ENCODE measurements around the gene FMN1. TPM values are rescaled to one million over a fixed set of nuclear protein-coding genes. Genes with fewer than 3 reads are reported as not detected.

FMN1 gene
- total and polyA plus RNA-seq, 10 of the 15 experiments (the other 5 are each of a cell fraction or from before 2014, with no cell fraction given), result 0.05 to 0.16 (median 0.08) TPM; not detected in 4

DNA sequence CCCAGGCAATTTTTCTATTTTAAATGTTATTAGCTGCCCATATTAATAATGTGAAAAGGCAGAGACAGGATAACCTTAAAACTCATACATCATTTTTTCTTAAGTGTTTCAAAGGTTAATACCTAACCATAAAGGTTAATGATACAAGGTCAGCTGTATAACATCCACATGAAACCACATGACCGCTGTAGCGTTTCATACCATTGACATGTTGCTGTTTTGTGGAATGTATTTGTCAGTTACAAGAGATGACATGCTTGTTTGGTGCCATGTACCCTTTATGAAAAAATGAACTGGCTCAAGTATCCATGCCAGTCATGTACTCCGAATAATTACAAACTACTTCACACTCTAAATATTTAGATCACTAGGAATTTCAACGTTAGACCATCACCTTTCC lies 207.4 kb downstream of the FMN1 start:
- H3K79me2 ChIP-seq (ENCODE audit: control insufficient read depth, insufficient read depth, low read length), result no peaks in the 10 kb centered on the region
- no peak overlapping the region for H3K4me3 ChIP-seq
- no peak overlapping the region for H3K27ac ChIP-seq (ENCODE audit: control insufficient read depth, insufficient read depth)
- ChIA-PET SMC1A (ENCODE audit: uncharacterized antibody, unreplicated experiment) (interaction anchor here (0.8 kb wide), 1 partner anchor 143 kb away, joined by 4 read pairs; no protein-coding TSS in a partner anchor), RAD21 (ENCODE audit: unreplicated experiment) (no interaction called here), POLR2A (no interaction called here), CTCF (no interaction called here)
- peaks cover 2% of the 10 kb centered on the region; the same call in 1 of the 3 replicates for H3K9me3 ChIP-seq (replicated peaks; ENCODE audit: control insufficient read depth, insufficient read depth, low read length)
- intact Hi-C loops (cut with micrococcal nuclease; ENCODE audit: unreplicated experiment), result no loop called here
- no peaks in the 10 kb centered on the region for H3K4me1 ChIP-seq (ENCODE audit: control insufficient read depth, insufficient read depth, low read length)
- DNase-seq (ENCODE audit: low read depth, low spot score), result no peak
- H3K36me3 ChIP-seq (ENCODE audit: control insufficient read depth in 2 of 2, insufficient read depth in 2 of 2, low read length in 1 of 2), result no peaks in the 10 kb centered on the region
- no peak overlapping the region for H3K4me2 ChIP-seq (ENCODE audit: control insufficient read depth, insufficient read depth)
- WGBS (ENCODE audit: insufficient coverage, insufficient replicate concordance, low lambda C conversion rate, missing lambda C conversion rate), result 68% methylated on average over 4 of the region's 4 CpGs
- no TSS peak for BruUV-seq (replicated peaks)
- no peaks in the 10 kb centered on the region for H3K27me3 ChIP-seq (replicated peaks in 1 of 2; ENCODE audit: control insufficient read depth in 2 of 2, insufficient read depth in 2 of 2, low read length in 1 of 2)
- no peaks in the 10 kb centered on the region for H4K20me1 ChIP-seq (ENCODE audit: control insufficient read depth, insufficient read depth)
- no peak for FAIRE-seq
- H2AFZ ChIP-seq (ENCODE audit: control insufficient read depth, low read depth, low read length), result no peak overlapping the region
- no peak for ATAC-seq
- no peak overlapping the region for H3K9ac ChIP-seq (ENCODE audit: control insufficient read depth, insufficient read depth, low read length)
- in situ Hi-C loops (cut with MboI), result no loop called here
- TF ChIP-seq, protein P1, sequence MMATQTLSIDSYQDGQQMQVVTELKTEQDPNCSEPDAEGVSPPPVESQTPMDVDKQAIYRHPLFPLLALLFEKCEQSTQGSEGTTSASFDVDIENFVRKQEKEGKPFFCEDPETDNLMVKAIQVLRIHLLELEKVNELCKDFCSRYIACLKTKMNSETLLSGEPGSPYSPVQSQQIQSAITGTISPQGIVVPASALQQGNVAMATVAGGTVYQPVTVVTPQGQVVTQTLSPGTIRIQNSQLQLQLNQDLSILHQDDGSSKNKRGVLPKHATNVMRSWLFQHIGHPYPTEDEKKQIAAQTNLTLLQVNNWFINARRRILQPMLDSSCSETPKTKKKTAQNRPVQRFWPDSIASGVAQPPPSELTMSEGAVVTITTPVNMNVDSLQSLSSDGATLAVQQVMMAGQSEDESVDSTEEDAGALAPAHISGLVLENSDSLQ (IDR thresholded peaks at IDR 0.05), result no peak
- TF ChIP-seq CREM (IDR thresholded peaks at IDR 0.05; ENCODE audit: low read depth), result no peak
- TF ChIP-seq, protein P2, sequence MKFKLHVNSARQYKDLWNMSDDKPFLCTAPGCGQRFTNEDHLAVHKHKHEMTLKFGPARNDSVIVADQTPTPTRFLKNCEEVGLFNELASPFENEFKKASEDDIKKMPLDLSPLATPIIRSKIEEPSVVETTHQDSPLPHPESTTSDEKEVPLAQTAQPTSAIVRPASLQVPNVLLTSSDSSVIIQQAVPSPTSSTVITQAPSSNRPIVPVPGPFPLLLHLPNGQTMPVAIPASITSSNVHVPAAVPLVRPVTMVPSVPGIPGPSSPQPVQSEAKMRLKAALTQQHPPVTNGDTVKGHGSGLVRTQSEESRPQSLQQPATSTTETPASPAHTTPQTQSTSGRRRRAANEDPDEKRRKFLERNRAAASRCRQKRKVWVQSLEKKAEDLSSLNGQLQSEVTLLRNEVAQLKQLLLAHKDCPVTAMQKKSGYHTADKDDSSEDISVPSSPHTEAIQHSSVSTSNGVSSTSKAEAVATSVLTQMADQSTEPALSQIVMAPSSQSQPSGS (IDR thresholded peaks at IDR 0.05; ENCODE audit: low read length), result no peak
- TF ChIP-seq BCL11A (IDR thresholded peaks at IDR 0.05; ENCODE audit: low read depth, low read length), result no peak
- TF ChIP-seq, protein P3, sequence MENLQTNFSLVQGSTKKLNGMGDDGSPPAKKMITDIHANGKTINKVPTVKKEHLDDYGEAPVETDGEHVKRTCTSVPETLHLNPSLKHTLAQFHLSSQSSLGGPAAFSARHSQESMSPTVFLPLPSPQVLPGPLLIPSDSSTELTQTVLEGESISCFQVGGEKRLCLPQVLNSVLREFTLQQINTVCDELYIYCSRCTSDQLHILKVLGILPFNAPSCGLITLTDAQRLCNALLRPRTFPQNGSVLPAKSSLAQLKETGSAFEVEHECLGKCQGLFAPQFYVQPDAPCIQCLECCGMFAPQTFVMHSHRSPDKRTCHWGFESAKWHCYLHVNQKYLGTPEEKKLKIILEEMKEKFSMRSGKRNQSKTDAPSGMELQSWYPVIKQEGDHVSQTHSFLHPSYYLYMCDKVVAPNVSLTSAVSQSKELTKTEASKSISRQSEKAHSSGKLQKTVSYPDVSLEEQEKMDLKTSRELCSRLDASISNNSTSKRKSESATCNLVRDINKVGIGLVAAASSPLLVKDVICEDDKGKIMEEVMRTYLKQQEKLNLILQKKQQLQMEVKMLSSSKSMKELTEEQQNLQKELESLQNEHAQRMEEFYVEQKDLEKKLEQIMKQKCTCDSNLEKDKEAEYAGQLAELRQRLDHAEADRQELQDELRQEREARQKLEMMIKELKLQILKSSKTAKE (IDR thresholded peaks at IDR 0.05; ENCODE audit: low read depth, poor library complexity, severe bottlenecking), result no peak
- TF ChIP-seq KLF5 (IDR thresholded peaks at IDR 0.05; ENCODE audit: partially characterized antibody), result no peak
- TF ChIP-seq IRF4 (IDR thresholded peaks at IDR 0.05; ENCODE audit: low read depth, low read length), result no peak
- no peak for TF ChIP-seq EP300 (IDR thresholded peaks at IDR 0.05; ENCODE audit: borderline replicate concordance in 1 of 2, control insufficient read depth in 1 of 2, low read depth in 2 of 2, low read length in 2 of 2)
- TF ChIP-seq, protein P4, sequence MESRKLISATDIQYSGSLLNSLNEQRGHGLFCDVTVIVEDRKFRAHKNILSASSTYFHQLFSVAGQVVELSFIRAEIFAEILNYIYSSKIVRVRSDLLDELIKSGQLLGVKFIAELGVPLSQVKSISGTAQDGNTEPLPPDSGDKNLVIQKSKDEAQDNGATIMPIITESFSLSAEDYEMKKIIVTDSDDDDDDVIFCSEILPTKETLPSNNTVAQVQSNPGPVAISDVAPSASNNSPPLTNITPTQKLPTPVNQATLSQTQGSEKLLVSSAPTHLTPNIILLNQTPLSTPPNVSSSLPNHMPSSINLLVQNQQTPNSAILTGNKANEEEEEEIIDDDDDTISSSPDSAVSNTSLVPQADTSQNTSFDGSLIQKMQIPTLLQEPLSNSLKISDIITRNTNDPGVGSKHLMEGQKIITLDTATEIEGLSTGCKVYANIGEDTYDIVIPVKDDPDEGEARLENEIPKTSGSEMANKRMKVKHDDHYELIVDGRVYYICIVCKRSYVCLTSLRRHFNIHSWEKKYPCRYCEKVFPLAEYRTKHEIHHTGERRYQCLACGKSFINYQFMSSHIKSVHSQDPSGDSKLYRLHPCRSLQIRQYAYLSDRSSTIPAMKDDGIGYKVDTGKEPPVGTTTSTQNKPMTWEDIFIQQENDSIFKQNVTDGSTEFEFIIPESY (IDR thresholded peaks at IDR 0.05), result no peak
- no peak for TF ChIP-seq BMI1 (IDR thresholded peaks at IDR 0.05; ENCODE audit: borderline replicate concordance)
- no peak for TF ChIP-seq ZNF622 (IDR thresholded peaks at IDR 0.05)
- TF ChIP-seq SIX5 (IDR thresholded peaks at IDR 0.05; ENCODE audit: low read depth, low read length, severe bottlenecking), result no peak
- no peak for TF ChIP-seq SIN3A (IDR thresholded peaks at IDR 0.05; ENCODE audit: low read depth, low read length)
- TF ChIP-seq ZNF274 (IDR thresholded peaks at IDR 0.05; ENCODE audit: insufficient read depth, insufficient read length), result no peak
- TF ChIP-seq, protein P5, sequence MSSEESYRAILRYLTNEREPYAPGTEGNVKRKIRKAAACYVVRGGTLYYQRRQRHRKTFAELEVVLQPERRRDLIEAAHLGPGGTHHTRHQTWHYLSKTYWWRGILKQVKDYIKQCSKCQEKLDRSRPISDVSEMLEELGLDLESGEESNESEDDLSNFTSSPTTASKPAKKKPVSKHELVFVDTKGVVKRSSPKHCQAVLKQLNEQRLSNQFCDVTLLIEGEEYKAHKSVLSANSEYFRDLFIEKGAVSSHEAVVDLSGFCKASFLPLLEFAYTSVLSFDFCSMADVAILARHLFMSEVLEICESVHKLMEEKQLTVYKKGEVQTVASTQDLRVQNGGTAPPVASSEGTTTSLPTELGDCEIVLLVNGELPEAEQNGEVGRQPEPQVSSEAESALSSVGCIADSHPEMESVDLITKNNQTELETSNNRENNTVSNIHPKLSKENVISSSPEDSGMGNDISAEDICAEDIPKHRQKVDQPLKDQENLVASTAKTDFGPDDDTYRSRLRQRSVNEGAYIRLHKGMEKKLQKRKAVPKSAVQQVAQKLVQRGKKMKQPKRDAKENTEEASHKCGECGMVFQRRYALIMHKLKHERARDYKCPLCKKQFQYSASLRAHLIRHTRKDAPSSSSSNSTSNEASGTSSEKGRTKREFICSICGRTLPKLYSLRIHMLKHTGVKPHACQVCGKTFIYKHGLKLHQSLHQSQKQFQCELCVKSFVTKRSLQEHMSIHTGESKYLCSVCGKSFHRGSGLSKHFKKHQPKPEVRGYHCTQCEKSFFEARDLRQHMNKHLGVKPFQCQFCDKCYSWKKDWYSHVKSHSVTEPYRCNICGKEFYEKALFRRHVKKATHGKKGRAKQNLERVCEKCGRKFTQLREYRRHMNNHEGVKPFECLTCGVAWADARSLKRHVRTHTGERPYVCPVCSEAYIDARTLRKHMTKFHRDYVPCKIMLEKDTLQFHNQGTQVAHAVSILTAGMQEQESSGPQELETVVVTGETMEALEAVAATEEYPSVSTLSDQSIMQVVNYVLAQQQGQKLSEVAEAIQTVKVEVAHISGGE (CRISPR knock-in tag; IDR thresholded peaks at IDR 0.05), result no peak

Data from GM12878 (cell line).